ENCODE results near the gene PAPSS1.

PAPSS1 gene

DNA sequence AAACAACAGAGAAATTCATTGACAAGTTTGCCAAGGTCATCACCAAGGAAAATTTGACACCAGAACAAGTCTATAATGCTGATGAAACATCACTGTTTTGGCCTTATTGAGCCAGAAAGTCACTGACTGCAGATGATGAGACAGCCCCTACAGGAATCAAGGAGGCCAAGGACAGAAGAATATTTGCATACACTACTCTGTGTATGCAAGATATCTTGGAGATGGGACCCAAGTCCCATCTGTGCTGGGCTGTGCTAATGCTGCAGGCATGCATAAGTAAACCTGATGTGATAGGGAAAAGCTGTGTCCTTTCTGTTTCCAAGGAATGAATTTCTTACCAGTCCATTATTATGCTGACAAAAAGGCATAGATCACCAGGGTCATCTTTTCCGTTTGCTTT is 126.8 kb downstream of the PAPSS1 start:
- H3K9me3 ChIP-seq (ENCODE audit: control insufficient read depth, insufficient read depth, low read length) = peaks cover 16% of the 10 kb centered on the region
- no peak overlapping the region for H3K9ac ChIP-seq (ENCODE audit: low read depth, low read length)
- no peak overlapping the region for H3K27ac ChIP-seq (ENCODE audit: low read depth, low read length)
- H3K4me1 ChIP-seq (ENCODE audit: control insufficient read depth, insufficient read depth, low read length) = no peaks in the 10 kb centered on the region
- no peak overlapping the region for H3K4me3 ChIP-seq (ENCODE audit: low read depth, low read length)
- no peaks in the 10 kb centered on the region for H3K36me3 ChIP-seq (ENCODE audit: control insufficient read depth, insufficient read depth, low read length)
- H3K27me3 ChIP-seq (ENCODE audit: control insufficient read depth, insufficient read depth, low read length) = no peaks in the 10 kb centered on the region

- H3K4me3 ChIP-seq (ENCODE audit: low read depth, low read length) = no peak overlapping the region
- no peak overlapping the region for H3K27ac ChIP-seq (ENCODE audit: low read depth, low read length)
- H3K36me3 ChIP-seq (ENCODE audit: control insufficient read depth, insufficient read depth, low read length) = no peaks in the 10 kb centered on the region
- H3K27me3 ChIP-seq (ENCODE audit: control insufficient read depth, insufficient read depth, low read length) = no peaks in the 10 kb centered on the region
- no peak overlapping the region for H3K9ac ChIP-seq (ENCODE audit: low read depth, low read length)
- peaks cover 16% of the 10 kb centered on the region for H3K9me3 ChIP-seq (ENCODE audit: control insufficient read depth, insufficient read depth, low read length)
- no peaks in the 10 kb centered on the region for H3K4me1 ChIP-seq (ENCODE audit: control insufficient read depth, insufficient read depth, low read length)
These were observed 127.5 kb downstream of the PAPSS1 start for GRCh38 chr4:107592519-107592918.

- Histone ChIP-seq H3K27me3 (ENCODE audit: control insufficient read depth, insufficient read depth, low read length) (no peaks in the 10 kb centered on the region), H3K4me1 (ENCODE audit: control insufficient read depth, insufficient read depth, low read length) (no peaks in the 10 kb centered on the region), H3K4me3 (ENCODE audit: low read depth, low read length) (no peak overlapping the region; the same call in 1 of the 2 replicates), H3K27ac (ENCODE audit: low read depth, low read length) (no peak overlapping the region), H3K9me3 (ENCODE audit: control insufficient read depth, insufficient read depth, low read length) (peaks cover 16% of the 10 kb centered on the region), H3K9ac (ENCODE audit: low read depth, low read length) (no peak overlapping the region), H3K36me3 (ENCODE audit: control insufficient read depth, insufficient read depth, low read length) (no peaks in the 10 kb centered on the region)
These were observed 130.8 kb downstream of the PAPSS1 start for GRCh38 chr4:107589269-107589668.

GRCh38 chr4:107586371-107586770 is 133.7 kb downstream of the PAPSS1 start:
- no peaks in the 10 kb centered on the region for H3K27me3 ChIP-seq (ENCODE audit: control insufficient read depth, insufficient read depth, low read length)
- no peaks in the 10 kb centered on the region for H3K36me3 ChIP-seq (ENCODE audit: control insufficient read depth, insufficient read depth, low read length)
- H3K9ac ChIP-seq (ENCODE audit: low read depth, low read length) = no peak overlapping the region
- H3K27ac ChIP-seq (ENCODE audit: low read depth, low read length) = no peak overlapping the region
- peaks cover 16% of the 10 kb centered on the region for H3K9me3 ChIP-seq (ENCODE audit: control insufficient read depth, insufficient read depth, low read length)
- H3K4me1 ChIP-seq (ENCODE audit: control insufficient read depth, insufficient read depth, low read length) = no peaks in the 10 kb centered on the region
- H3K4me3 ChIP-seq (ENCODE audit: low read depth, low read length) = no peak overlapping the region

DNA sequence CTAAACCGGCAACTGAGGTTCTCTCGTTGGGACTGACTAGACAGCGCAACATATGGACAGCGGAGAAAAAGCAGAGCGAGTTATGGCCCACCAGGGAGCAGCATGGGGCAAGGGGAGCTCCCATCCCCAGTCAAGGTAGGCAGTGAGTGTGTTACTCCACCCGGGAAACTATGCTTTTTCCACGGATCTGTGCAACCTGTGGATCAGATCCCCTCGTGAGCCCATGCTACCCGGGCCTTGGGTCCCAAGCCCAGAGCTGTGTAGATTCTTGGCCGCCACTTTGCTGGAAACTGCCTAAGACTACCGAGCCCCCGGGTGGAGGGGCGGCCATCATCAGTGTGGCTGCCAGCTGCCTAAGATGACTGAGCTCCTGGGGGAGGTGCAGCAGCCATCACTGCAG is 140.9 kb downstream of the PAPSS1 start:
- Histone ChIP-seq H3K27ac (ENCODE audit: low read depth, low read length) (no peak overlapping the region), H3K4me1 (ENCODE audit: control insufficient read depth, insufficient read depth, low read length) (no peaks in the 10 kb centered on the region), H3K27me3 (ENCODE audit: control insufficient read depth, insufficient read depth, low read length) (no peaks in the 10 kb centered on the region), H3K9me3 (ENCODE audit: control insufficient read depth, insufficient read depth, low read length) (no peaks in the 10 kb centered on the region), H3K9ac (ENCODE audit: low read depth, low read length) (no peak overlapping the region), H3K4me3 (ENCODE audit: low read depth, low read length) (no peak overlapping the region), H3K36me3 (ENCODE audit: control insufficient read depth, insufficient read depth, low read length) (no peaks in the 10 kb centered on the region)

DNA sequence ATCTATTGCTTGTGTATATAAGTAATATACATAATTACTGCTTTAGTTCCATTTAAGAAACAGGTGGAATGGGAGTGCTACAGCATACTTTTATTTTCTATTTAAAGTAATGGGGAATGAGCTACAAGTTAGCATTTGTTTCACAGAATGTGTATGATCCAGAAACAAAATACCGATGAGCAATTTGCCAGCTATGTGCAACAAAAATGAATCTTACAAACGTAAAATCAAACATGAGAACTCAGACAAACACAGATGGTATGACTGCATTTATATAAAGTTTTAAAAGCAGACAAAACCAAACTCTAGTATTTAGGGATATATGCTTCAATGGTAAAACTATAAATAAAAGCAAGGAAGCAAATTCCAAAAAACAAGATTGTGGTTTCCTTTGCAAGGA is 141.7 kb downstream of the PAPSS1 start:
- no peaks in the 10 kb centered on the region for H3K9me3 ChIP-seq (ENCODE audit: control insufficient read depth, insufficient read depth, low read length)
- H3K9ac ChIP-seq (ENCODE audit: low read depth, low read length) = no peak overlapping the region
- no peaks in the 10 kb centered on the region for H3K27me3 ChIP-seq (ENCODE audit: control insufficient read depth, insufficient read depth, low read length)
- no peaks in the 10 kb centered on the region for H3K4me1 ChIP-seq (ENCODE audit: control insufficient read depth, insufficient read depth, low read length)
- no peaks in the 10 kb centered on the region for H3K36me3 ChIP-seq (ENCODE audit: control insufficient read depth, insufficient read depth, low read length)
- no peak overlapping the region for H3K4me3 ChIP-seq (ENCODE audit: low read depth, low read length)
- no peak overlapping the region for H3K27ac ChIP-seq (ENCODE audit: low read depth, low read length)

GRCh38 chr4:107577743-107578142 is 142.3 kb downstream of the PAPSS1 start:
- H3K4me3 ChIP-seq (ENCODE audit: low read depth, low read length) = no peak overlapping the region
- no peak overlapping the region for H3K27ac ChIP-seq (ENCODE audit: low read depth, low read length)
- no peaks in the 10 kb centered on the region for H3K36me3 ChIP-seq (ENCODE audit: control insufficient read depth, insufficient read depth, low read length)
- no peaks in the 10 kb centered on the region for H3K9me3 ChIP-seq (ENCODE audit: control insufficient read depth, insufficient read depth, low read length)
- no peaks in the 10 kb centered on the region for H3K4me1 ChIP-seq (ENCODE audit: control insufficient read depth, insufficient read depth, low read length)
- H3K27me3 ChIP-seq (ENCODE audit: control insufficient read depth, insufficient read depth, low read length) = no peaks in the 10 kb centered on the region
- H3K9ac ChIP-seq (ENCODE audit: low read depth, low read length) = no peak overlapping the region

DNA sequence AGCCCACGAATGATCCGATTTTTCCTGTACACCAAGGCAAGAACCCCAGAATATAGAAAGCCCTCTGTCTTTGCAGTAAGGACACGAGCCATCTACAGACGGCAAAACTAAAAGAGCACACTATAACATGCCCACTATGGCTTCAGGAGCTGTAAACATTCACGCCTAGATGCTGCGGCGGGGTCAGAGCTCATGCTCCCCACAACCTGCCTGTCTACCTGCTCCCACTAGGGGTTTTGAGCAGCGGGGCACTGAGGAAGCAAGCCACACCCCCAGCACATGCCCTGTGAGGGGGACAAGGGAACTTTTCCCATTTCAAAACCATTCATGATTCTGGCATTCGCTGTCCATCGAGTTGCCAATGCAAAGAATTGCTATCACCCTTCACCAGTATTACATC is 144.8 kb downstream of the PAPSS1 start:
- Histone ChIP-seq H3K9me3 (ENCODE audit: control insufficient read depth, insufficient read depth, low read length) (no peaks in the 10 kb centered on the region), H3K4me3 (ENCODE audit: low read depth, low read length) (no peak overlapping the region), H3K27me3 (ENCODE audit: control insufficient read depth, insufficient read depth, low read length) (no peaks in the 10 kb centered on the region), H3K27ac (ENCODE audit: low read depth, low read length) (no peak overlapping the region), H3K36me3 (ENCODE audit: control insufficient read depth, insufficient read depth, low read length) (no peaks in the 10 kb centered on the region), H3K4me1 (ENCODE audit: control insufficient read depth, insufficient read depth, low read length) (no peaks in the 10 kb centered on the region), H3K9ac (ENCODE audit: low read depth, low read length) (no peak overlapping the region)

DNA sequence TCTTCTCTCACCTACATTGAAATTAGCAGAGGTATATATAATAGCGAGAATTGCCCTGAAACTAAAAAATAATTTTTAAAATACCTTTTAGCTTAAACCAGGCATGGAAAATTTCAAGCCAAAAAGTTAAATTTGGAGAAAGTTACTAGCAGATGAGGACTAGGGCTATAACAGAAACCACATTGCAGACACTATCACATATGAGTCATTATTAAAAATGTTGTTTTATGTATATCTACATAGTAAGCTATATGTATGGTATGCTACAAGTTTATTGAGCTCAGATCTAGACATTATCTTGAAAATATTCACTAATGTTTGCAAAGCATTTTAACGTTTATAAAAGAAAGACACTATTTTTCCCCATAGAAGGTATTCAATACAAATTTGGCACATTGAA is 147.8 kb downstream of the PAPSS1 start:
- no peak overlapping the region for H3K9ac ChIP-seq (ENCODE audit: low read depth, low read length)
- H3K36me3 ChIP-seq (ENCODE audit: control insufficient read depth, insufficient read depth, low read length) = no peaks in the 10 kb centered on the region
- H3K27ac ChIP-seq (ENCODE audit: low read depth, low read length) = no peak overlapping the region
- no peaks in the 10 kb centered on the region for H3K9me3 ChIP-seq (ENCODE audit: control insufficient read depth, insufficient read depth, low read length)
- H3K4me3 ChIP-seq (ENCODE audit: low read depth, low read length) = no peak overlapping the region
- no peaks in the 10 kb centered on the region for H3K27me3 ChIP-seq (ENCODE audit: control insufficient read depth, insufficient read depth, low read length)
- no peaks in the 10 kb centered on the region for H3K4me1 ChIP-seq (ENCODE audit: control insufficient read depth, insufficient read depth, low read length)

- Histone ChIP-seq H3K36me3 (ENCODE audit: control insufficient read depth, insufficient read depth, low read length) (no peaks in the 10 kb centered on the region), H3K9ac (ENCODE audit: low read depth, low read length) (no peak overlapping the region), H3K4me1 (ENCODE audit: control insufficient read depth, insufficient read depth, low read length) (no peaks in the 10 kb centered on the region), H3K27ac (ENCODE audit: low read depth, low read length) (no peak overlapping the region), H3K9me3 (ENCODE audit: control insufficient read depth, insufficient read depth, low read length) (no peaks in the 10 kb centered on the region), H3K4me3 (ENCODE audit: low read depth, low read length) (no peak overlapping the region), H3K27me3 (ENCODE audit: control insufficient read depth, insufficient read depth, low read length) (no peaks in the 10 kb centered on the region)
These were observed 149.1 kb downstream of the PAPSS1 start for GRCh38 chr4:107570952-107571351.

DNA sequence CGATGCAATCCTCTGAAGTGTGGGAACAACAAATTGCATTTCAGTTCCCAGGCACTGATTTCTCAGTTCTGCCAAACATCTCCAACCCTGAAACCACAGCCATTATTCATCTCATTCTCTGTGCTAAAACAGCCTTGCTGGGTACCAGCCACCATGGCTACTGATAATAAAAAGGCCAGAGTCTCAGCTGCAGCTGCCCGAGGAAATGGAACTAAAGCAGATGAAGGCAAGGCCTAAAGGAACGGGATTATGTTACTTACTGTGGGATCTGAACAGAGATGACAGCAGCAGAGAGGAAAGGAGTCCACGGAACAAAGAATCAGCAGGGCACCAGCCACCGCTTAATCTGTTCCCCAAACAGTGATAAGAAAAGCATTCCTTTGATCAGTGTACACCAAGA is 155.7 kb downstream of the PAPSS1 start:
- peak overlapping the region; percentile 30 for H3K27ac ChIP-seq (ENCODE audit: low read depth, low read length)
- H3K4me1 ChIP-seq (ENCODE audit: control insufficient read depth, insufficient read depth, low read length) = peaks cover 7% of the 10 kb centered on the region; the same call in 1 of the 2 replicates
- no peak overlapping the region for H3K4me3 ChIP-seq (ENCODE audit: low read depth, low read length)
- H3K36me3 ChIP-seq (ENCODE audit: control insufficient read depth, insufficient read depth, low read length) = no peaks in the 10 kb centered on the region
- H3K9ac ChIP-seq (ENCODE audit: low read depth, low read length) = no peak overlapping the region
- H3K9me3 ChIP-seq (ENCODE audit: control insufficient read depth, insufficient read depth, low read length) = no peaks in the 10 kb centered on the region
- no peaks in the 10 kb centered on the region for H3K27me3 ChIP-seq (ENCODE audit: control insufficient read depth, insufficient read depth, low read length)

Data from HUES48 (cell line).